Retinal pigment epithelial cell (primary cell): ENCODE measurements around the gene AUNIP.
A peak's percentile ranks its signal among the peaks of the same experiment; 100 is the strongest.

Experiments used
- DNase-seq: peaks from one replicate; pipeline ENCODE4 v3.0.0-alpha.2; 2010; ENCODE audit warnings: low read depth
- H3K4me3 ChIP-seq: 2 replicates; pipeline ENCODE4 v1.5.1; 2011; ENCODE audit warnings: mild to moderate bottlenecking, low read length, control low read depth, moderate library complexity
- CTCF ChIP-seq: conservative IDR thresholded peaks from 2 replicates; pipeline ENCODE4 v1.5.1; 2011; ENCODE audit warnings: low read depth, low read length, control low read depth, inconsistent platforms

The AUNIP gene

GRCh38 chr1:25819491-25820246 is 39.6 kb downstream of the AUNIP start, which contains the start of gene MTFR1L:
MTFR1L (plus strand) TSS chr1:25819954; CDS start chr1:25823105, 3,151 bp downstream.
- TF ChIP-seq CTCF, result no peak
- no peak for DNase-seq
- peak within 1 kb of the TSS; percentile 64 for H3K4me3 ChIP-seq

- peak overlapping the region; percentile 64 for H3K4me3 ChIP-seq
- TF ChIP-seq CTCF, result no peak
- no peak for DNase-seq
Measured at GRCh38 chr1:25818569-25818968, 40.7 kb downstream of the AUNIP start.

GRCh38 chr1:25817840-25818501 is 41.3 kb downstream of the AUNIP start:
- no peak overlapping the region for H3K4me3 ChIP-seq
- no peak for DNase-seq
- peak; percentile 37 for TF ChIP-seq CTCF

- no peak overlapping the region for H3K4me3 ChIP-seq
- no peak for TF ChIP-seq CTCF
- DNase-seq, result no peak
Measured at GRCh38 chr1:25816112-25816718, 43.0 kb downstream of the AUNIP start.

- H3K4me3 ChIP-seq, result no peak overlapping the region
- no peak for TF ChIP-seq CTCF
- DNase-seq, result no peak
Measured at GRCh38 chr1:25815208-25816111, 43.8 kb downstream of the AUNIP start.

- TF ChIP-seq CTCF, result no peak
- no peak for DNase-seq
- H3K4me3 ChIP-seq, result no peak overlapping the region
Measured at GRCh38 chr1:25814549-25815087, 44.6 kb downstream of the AUNIP start.
